Hypothalamus (tissue), 51 donors: ENCODE data around the gene PEMT.
"Not testable (repeated sequence)": the region's sequence is repeated elsewhere in the genome, so short reads cannot be mapped to it uniquely, and the experiment has no call there.

Experiments used
- DNase-seq, 51 donors: peaks; one replicate each; lab custom pipeline; 2025; lab: John Stamatoyannopoulos, UW

PEMT gene

DNA sequence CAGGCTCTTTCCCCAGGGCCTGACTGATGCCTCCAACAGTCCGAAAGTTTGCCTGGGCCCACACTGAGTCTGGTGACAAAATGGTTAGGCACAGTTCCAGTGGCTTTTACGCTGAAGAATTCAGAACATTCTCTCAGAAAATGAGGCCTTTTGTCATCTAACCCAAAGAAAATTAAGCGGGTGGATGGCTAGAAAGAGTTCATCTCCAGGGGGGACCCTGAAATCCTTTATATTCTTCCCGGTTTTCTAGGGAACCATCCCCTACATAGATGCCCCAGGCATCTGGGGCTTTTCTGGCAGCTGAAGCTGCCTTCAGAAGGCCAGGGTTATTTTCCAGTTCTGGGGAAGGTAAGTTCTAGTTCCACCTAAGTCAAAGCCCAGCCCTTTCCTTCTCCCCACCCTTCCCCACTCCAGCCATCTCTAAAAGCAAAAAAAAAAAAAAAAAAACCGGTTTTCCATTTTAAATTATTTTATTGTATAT, 97.5 kb downstream of the PEMT start:
- DNase-seq, result peak in 2 of 51 donors; percentile 21 to 50

DNA sequence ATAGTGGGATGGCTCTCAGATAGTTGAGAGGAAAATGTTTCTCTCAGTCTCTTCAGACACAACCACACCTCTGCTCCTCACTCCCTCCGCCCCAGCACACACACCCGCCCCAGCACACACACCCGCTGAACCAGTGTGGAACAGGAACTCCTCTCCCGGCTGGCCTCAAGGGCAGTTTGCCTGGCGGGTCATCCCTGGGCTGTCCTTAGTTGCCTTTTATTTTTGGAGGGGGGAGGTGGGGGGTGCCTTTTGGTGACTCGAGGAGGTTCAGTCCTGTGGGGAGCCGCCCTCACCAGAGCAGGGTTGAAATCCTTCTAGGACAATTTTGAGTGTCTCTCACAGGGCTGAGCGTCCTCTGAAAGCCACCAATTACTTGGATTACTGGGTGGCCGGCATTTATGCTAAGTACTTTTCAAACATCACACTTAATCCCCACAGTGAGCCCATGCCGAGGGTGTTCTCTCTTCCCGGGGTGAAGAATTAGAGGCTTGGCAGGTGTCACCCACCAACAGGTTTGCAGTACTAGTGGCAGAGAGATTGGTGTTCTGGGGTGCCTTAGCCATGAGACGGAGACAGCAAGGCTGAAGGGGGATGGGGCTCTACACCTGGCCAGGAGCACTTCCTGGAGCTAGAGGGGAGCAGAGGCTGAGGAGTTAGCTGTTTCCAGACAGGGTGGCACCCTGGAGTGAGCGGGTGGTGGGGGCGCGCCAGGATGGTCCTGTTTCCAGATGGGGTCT, 98.1 kb downstream of the PEMT start:
- DNase-seq, result peak in 9 of 51 donors; percentile 29 to 56 (median 44)

DNA sequence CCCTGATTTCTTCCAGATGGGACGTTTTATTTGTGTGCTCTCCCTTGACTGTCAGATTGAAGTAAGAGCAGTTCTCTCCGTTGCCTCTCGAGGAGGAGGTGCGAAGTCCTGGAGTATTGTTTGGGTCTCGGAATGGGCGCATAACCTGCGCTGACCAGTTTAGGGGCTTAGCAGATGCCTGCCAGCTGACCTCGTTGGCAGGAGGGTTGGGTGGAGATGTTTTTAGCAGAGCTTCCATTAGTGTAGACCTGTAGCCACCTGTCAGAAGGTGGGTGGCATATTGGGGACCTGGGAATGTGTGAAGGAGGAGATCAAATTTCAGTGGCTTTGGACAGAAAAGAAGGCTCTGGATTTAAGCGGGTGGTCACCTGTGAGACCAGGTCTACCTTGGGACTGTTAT, 98.9 kb downstream of the PEMT start:
- no peak for DNase-seq

DNA sequence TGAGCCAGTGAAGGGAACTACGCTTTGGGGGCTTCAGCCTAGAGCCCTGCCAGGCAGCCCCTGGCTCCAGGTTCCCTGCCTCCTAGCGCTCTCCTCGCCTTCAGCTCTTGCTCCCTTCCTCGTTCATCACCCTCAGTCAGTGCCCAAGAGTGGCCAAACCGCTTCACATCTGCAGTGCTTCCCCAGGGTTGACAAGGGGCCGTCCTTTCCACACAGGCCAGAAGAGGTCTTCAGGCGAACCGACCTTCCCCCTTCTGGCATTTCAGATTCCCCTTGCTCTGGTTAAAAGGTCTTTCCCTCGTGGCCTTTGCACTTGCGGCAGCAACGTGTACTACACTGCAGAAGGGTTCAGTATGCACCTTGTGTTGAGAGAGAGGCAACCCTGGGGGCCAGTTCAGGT, 99.4 kb downstream of the PEMT start:
- DNase-seq, result no peak

DNA sequence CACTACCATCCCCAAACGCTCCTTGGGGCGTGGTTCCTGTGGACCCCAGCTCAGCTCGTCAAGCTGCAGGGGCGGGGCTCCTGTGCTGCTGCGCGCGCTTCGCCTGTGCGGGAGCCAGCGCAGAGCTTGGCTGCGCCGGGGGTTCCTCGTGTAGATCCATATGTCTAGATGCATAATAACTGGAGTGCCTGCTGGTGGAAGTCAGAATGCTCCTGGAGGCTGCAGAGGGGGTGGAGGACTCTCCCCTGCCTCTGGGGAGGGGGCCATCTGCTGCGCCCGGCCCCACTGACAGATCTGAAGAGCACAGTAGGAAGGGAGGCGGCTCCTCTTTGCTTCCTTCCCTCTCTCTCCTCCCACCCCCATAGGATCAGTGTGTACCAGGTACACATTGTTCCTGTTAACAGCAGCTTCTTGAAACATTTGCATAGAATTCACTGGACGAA, 99.9 kb downstream of the PEMT start:
- DNase-seq, result peak in 1 of 51 donors; percentile 57

DNA sequence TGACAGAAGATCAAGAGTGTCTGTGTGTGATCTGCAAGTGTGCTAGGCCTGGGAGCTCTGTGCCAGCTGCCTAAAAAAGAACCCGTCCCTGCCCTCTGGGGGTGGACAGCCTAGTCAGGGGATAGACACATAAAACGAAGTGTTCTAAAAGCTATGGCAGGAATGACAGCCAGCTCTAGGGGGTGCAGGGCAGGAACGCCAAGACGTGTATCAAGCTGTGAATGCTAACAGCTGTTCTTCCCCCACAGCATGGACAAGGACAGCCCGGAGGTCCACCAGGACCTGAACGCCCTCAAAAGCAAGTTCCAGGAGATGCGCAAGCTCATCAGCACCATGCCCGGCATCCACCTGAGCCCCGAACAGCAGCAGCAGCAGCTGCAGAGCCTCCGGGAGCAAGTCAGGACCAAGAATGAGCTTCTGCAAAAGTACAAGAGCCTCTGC, 100.5 kb downstream of the PEMT start:
- DNase-seq, result no peak

DNA sequence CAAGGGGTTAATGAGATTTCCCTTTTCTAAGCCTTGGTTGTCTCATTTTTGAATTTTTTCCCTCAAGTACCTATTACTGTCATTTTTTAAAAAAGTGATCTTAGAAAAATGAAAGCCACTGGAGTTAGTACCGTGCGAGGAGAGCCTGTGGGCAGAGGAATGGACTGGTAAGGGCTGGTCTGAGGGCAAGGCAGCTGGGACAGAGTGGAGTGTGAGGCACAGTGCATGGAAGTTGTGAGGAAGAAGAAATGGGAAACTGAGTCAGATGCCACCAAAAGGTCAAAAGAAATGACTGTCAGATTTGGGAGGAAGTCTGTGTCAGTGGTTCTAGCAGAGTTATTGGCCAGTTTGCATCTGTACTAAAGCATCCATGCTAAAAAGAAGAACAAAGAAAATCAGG, 103.5 kb downstream of the PEMT start:
- no peak for DNase-seq

DNA sequence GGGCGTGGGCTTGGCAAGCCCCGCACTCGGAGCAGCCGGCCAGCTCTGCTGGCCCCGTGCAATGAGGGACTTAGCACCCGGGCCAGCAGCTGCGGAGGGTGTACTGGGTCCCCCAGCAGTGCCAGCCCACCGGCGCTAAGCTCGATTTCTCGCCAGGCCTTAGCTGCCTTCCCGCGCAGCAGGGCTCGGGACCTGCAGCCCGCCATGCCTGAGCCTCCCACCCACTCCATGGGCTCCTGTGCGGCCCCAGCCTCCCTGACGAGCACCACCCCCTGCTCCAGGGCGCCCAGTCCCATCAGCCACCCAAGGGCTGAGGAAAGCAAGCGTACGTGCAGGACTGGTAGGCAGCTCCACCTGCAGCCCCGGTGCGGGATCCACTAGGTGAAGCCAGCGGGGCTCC, 105.1 kb downstream of the PEMT start:
- not testable (repeated sequence) for DNase-seq

DNA sequence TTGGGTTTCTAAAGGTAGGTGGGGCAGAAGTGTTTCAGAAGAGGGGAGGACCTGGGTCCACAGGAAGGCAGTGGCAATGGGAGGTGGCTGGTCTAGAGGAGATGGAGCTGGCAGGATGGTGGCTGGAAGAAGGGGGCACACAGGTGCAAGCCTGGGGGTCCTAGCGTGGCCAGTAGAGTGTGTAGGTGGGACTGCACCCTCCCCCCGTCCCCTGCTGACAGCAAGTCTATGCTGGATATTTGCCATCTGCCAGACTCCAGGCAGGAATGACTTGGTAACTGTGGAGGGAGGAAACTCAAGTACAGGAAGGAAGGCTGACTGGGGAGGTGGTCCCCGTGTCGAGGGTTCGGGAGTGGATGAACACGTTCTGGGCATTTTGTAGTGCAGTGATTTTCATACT, 106.1 kb downstream of the PEMT start:
- DNase-seq, result no peak

DNA sequence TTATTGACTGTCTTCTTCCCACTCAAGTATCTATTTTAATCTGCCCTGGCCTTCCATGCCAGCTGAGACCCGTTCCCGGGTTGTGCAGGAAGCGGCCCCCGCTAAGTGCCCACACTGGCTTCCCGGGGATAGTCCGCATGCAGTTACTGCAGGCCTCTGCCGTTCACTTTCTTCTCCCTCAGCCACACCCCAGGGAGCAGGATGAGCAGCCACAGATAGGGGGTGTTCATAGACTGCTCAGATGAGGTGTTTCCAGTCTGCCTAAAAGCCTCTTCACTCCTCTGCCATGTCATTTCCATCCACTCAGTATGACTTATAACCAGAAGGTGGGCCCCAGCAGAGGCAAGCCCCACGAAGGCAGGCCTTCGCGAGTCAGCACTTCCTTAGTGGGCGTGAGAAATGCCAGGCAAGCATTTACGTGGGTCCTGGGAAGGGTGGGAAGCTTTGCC, 107.0 kb downstream of the PEMT start:
- DNase-seq, result peak in 3 of 51 donors; percentile 15 to 63 (median 25)

DNA sequence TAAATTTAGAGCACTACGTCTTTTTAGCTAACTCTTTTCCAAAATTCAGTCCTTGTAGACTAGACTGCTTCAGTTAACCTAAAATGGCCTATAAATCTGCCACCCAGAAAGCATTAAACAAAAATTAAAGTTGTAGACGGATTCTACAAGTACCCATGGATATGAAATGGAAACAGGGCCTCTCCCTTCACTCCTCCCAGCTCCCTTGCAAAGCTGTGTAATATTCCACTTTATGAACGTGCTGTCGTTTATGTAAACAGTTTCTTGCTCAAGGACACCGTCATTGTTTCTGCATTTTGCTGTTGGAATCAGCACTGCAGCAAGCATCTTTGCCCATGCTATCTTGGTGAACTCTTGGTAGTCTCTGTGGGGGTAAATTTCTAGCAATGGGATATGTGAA, 109.6 kb downstream of the PEMT start:
- DNase-seq, result no peak

DNA sequence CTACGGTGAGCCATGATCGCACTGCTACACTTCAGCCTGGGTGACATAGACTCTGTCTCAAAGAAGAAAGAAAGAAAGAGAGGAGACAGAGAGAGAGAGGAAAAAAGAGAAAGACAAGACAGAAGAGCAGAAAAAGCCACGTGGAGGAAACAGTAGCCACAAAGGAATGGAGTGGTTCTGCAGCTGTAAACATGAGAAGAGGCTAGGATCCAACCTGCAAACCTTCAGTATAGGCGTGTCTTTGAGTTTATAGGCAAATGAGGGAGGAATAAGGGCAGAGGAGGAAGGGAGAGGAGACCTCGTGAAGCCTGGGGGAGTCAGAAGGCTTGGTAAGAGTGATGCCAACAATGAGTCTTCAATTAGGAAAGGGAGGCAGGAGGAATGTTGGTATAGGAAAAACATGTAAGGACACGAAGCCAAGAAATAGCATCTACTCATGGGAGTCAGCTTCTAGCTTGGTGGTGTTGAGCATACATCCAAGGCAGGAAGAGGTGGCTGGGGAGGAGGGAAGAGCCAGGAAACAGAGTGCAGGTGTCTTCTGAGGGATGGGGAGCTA, 110.8 kb downstream of the PEMT start:
- DNase-seq, result no peak

DNA sequence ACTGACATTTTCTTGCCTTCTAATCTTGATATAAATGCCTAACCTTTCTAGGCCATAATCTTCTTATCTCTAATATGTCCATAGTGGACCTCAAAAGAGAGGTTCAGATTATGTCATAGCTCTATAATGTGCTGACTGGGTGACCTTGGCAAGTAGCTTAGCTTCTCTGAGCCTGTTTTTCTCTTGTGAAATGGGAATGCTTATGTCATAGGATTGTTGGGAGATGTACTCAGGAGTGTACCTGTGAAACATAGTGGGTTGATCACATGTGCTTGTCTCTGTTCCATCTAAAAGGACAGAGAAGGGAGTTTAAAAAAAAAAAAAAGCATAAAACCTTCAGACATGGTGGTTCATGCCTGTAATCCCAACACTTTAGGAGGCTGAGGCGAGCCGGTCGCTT, 112.3 kb downstream of the PEMT start:
- DNase-seq, result no peak

DNA sequence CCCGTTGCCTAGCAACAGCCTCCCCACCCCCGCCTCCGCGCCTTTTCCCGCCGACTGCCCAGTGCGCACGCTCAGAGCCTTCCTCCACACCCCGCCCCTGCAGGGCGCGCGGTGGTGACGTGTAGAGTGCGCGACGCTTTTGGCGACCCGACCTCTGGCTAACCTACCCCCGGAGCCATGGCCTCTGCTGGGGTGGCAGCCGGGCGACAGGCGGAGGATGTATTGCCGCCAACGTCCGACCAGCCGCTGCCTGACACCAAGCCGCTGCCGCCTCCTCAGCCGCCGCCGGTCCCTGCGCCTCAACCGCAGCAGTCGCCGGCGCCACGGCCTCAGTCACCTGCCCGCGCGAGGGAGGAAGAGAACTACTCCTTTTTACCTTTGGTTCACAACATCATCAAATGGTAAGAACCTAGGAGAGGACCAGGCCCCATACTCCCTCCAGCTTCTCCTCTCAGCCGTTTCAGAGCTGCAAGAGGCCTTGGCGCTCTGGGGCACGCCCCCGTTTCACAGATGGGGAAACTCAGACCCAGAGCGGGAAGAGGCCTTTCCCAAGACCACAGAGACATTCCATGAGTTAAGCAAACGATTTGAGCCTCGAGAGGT, 114.5 kb downstream of the PEMT start, which contains the start of gene MED9:
Gene MED9 (plus strand): TSS at position 136 of the 603 bp plus-strand sequence. CDS start 42 bp downstream, at position 178.
- peak; percentile 49 to 94 (median 85) for DNase-seq

DNA sequence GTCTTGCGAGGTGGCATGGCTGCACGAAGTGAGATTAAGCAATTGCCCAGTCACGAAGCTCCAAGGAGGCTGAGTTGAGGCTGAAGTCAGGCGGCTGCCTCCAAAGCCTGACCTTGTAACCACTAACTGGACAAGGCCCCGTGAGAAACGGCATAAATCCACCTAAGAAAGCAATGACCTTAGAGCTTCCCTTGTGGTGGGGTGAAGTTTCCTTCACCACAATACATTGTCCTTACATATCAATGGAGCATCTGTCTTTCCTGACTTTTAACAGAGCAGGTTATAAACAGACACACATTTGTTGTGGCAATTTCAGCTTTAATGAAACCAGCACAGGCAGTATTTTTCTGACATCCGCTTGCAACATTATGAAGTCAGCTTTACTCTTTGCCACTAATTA, 117.2 kb downstream of the PEMT start:
- no peak for DNase-seq

DNA sequence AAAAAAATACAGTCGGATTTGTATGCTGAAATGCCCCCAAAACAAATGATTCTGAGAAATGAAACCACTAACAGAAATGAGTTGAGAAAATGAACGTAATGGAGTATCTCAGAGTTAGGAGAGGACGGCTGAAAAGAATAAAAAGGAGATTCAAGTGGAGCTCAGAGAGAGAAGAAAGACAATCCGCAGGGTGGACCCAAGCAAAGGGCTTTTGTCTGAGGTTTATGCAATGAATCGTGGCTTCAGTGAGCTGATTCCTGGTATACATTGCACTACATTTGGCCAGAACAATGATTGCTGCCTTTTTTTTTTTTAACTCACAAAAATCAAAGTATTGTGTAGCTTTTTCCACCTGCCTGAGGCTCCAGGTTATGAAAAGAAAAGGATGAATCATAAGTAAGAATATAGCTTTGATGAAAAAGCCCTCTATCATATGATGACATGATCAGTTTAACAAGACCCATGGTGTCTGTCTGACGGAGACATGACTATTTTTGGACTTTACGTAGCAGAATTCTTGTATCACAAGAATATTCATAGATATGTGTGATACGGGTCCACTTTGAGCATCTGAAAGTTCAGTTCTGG, 119.1 kb downstream of the PEMT start:
- peak in 1 of 51 donors; percentile 18 for DNase-seq

DNA sequence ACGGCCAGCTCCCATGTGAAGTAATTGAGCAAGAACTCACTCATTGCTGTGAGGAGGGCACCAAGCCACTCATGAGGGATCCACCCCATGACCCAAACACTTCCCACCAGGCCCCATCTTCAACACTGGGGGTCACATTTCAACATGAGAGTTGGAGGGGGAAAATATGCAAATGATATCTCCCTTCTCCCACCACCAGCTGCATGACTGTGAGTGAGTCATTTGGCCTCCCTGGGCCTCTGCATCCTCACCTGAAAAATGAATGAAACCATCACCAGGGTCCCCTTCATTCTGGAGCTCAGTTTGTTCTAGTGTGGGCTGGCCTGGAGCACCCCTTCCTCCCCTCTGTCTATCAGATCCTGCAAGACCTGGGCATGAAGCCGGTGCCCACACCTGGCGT, 121.5 kb downstream of the PEMT start:
- DNase-seq, result no peak

DNA sequence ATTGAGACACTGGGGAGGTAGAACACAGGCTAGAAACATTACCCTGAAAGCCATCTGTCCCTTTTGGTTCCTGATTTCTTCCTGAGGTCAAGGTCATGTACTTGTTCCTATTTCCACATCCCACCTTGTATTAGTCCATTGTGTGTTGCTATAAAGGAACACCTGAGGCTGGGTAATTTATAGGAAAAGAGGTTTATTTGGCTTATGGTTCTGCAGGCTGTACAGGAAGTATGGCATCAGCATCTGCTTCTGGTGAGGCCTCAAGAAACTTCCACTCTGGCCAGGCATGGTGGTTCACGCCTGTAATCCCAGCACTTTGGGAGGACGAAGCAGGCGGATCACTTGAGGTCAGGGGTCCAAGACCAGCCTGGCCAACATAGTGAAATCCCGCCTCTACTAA, 122.2 kb downstream of the PEMT start:
- DNase-seq, result no peak

DNA sequence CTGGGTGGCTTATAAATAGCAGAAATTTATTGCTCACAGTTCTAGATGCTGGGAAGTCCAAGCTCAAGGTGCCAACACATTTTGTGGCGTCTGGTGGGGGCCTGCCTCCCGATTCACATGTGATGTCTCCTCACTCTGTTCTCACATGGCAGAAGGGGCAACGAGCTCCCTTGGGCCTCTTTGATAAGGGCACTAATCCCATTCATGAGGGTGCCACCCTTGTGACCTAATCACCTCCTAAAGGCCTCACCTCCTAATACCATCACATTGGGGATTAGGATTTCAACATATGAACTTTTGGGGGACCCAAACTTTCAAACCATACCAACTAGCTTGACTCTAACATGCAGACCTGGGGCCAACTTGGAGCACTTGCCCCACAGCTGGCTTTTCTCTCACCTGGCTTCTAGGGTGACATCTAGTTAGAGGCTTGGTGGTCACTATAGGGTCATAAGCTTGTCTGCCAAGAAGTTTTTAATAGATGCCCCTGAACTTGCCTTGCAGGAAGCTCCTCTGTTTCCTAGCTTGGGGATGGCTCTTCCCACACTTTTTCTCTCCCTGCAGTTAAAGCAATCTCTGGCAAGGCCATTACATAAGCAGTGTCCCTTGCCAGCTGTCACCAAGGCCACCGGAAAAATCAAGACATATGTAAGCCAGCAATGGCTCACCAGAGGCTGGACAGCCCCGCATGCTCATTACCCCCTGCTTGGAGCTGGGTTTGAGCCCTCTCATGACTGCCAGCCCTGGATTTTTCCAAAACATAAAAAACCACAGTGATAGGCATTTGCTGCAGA, 123.1 kb downstream of the PEMT start:
- peak in 8 of 51 donors; percentile 16 to 45 (median 35) for DNase-seq

DNA sequence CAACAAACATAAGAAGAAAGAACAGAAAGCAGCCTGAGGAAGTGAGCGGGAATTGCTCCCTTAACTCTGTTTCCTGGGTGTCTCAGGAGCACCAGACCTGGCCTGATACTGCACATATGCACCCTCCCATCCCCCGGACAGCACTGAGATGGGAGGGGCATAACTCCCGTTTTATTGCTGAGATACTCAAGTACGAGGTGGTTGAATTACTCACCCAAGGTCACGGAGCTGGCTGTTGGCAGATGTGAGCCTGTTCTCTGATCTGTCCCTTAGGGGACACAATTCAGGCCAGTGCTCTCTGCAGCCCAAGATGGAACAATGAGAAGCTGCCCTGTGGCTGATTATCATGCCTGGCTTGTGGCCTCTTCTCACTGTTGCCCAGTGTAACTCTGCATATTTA, 123.8 kb downstream of the PEMT start:
- no peak for DNase-seq
